Fibroblast of lung (primary cell): Measurements from ENCODE around the gene PLXNA1.

Experiments
- CTCF ChIP-seq, 2 donors: IDR thresholded peaks in 1 of 2; conservative IDR thresholded peaks in 1 of 2; 1 replicate in 1 of 2; 2 replicates in 1 of 2; pipeline ENCODE4 v1.5.1; 2011 to 2012; ENCODE audit warnings: low read length in 2 of 2, control low read depth in 1 of 2, inconsistent platforms in 1 of 2, low read depth in 1 of 2, mild to moderate bottlenecking in 1 of 2
- EZH2 ChIP-seq: IDR thresholded peaks from 2 replicates; pipeline ENCODE4 v1.5.1; 2012; ENCODE audit warnings: low read length, control low read depth, mild to moderate bottlenecking; ENCODE audit errors: missing control alignments

GRCh38 chr3:126984391-126985131 is 1.6 kb downstream of the PLXNA1 start:
- TF ChIP-seq CTCF (conservative IDR thresholded peaks at IDR 0.05 in 1 of 2, IDR thresholded peaks at IDR 0.05 in 1 of 2; ENCODE audit: low read depth in 1 of 2, low read length in 2 of 2) (no peak), EZH2 (no peak)
